Activated B cell treated with CpG ODN at 0.5 μM for 24 hours (primary cell): ENCODE results near the gene CLTCL1. TPM values are rescaled to one million over a fixed set of nuclear protein-coding genes. Genes with fewer than 3 reads are reported as not detected.

ENCODE experiments used
- ATAC-seq: fragments of 200-7000 bp; cut with Tn5 transposase; one replicate; pipeline ENCODE4 v1.10.0; 2021; ENCODE audit warnings: low read depth, mild to moderate bottlenecking, moderate library complexity
- CTCF ChIA-PET: fragments of 350-600 bp; sonication (Branson Sonifier 250); formaldehyde crosslinking; loops from one replicate; lab custom pipeline; 2021; ENCODE audit warnings: antibody characterized with exemption; lab: Charles Lee
- POLR2A ChIA-PET: fragments of 350-600 bp; sonication (Branson Sonifier 250); formaldehyde crosslinking; loops from one replicate; lab custom pipeline; 2021; ENCODE audit warnings: antibody characterized with exemption; lab: Charles Lee
- DNase-seq: peaks from one replicate; pipeline ENCODE4 v3.0.0; 2022
- H3K27ac Mint-ChIP-seq: one replicate; pipeline ENCODE4 v1.8.0; 2020; ENCODE audit warnings: mixed read lengths
- H3K27me3 Mint-ChIP-seq: one replicate; pipeline ENCODE4 v1.8.0; 2021; ENCODE audit warnings: mixed read lengths
- H3K36me3 Mint-ChIP-seq: one replicate; pipeline ENCODE4 v1.8.0; 2021; ENCODE audit warnings: low read depth, mixed read lengths
- H3K4me1 Mint-ChIP-seq: one replicate; pipeline ENCODE4 v1.8.0; 2021; ENCODE audit warnings: mixed read lengths
- H3K4me3 Mint-ChIP-seq: one replicate; pipeline ENCODE4 v1.8.0; 2020; ENCODE audit warnings: mild to moderate bottlenecking, mixed read lengths
- H3K9me3 Mint-ChIP-seq: one replicate; pipeline ENCODE4 v1.8.0; 2020; ENCODE audit warnings: mixed read lengths
- CTCF ChIP-seq: fragments of 200-600 bp; IDR thresholded peaks from one replicate; pipeline ENCODE4 v1.8.0; 2022; ENCODE audit warnings: antibody characterized with exemption, mild to moderate bottlenecking
- intact Hi-C: fragments of 100-400 bp; cut with micrococcal nuclease; formaldehyde crosslinking; loops from one replicate; pipeline ENCODE4 v1.15.1; 2024
- total RNA-seq: library from RNA; stranded (reverse); gene quantifications from 2 replicates; pipeline ENCODE4 v1.2.3, GENCODE V29; 2022

The CLTCL1 gene
- total RNA-seq, 1 donor from 2014 or later, result 5.0 TPM

- CTCF ChIA-PET, result no interaction called here
These were observed 157.2 kb downstream of the CLTCL1 start for GRCh38 chr22:19134176-19134831.

GRCh38 chr22:19133561-19133960 is 158.0 kb downstream of the CLTCL1 start:
- no peak for TF ChIP-seq CTCF
- DNase-seq, result no peak
- ChIA-PET POLR2A (no interaction called here), CTCF (no interaction called here)
- Mint-ChIP-seq H3K4me3 (no peak overlapping the region), H3K27me3 (no peaks in the 10 kb centered on the region), H3K27ac (no peak overlapping the region), H3K36me3 (peaks cover 64% of the 10 kb centered on the region), H3K4me1 (no peaks in the 10 kb centered on the region), H3K9me3 (no peaks in the 10 kb centered on the region)
- intact Hi-C loops, result no loop called here
- ATAC-seq, result no peak

More at GRCh38 chr22:19134176-19134831, 157.2 kb downstream of the CLTCL1 start:
- intact Hi-C loops, result no loop called here
- Mint-ChIP-seq H3K27ac (no peak overlapping the region), H3K27me3 (no peaks in the 10 kb centered on the region), H3K36me3 (peaks cover 71% of the 10 kb centered on the region), H3K9me3 (no peaks in the 10 kb centered on the region), H3K4me3 (no peak overlapping the region), H3K4me1 (no peaks in the 10 kb centered on the region)
- no peak for TF ChIP-seq CTCF
- ATAC-seq (no peak), DNase-seq (no peak)
- POLR2A ChIA-PET, result no interaction called here

GRCh38 chr22:19132693-19133400 is 158.7 kb downstream of the CLTCL1 start:
- DNase-seq (no peak), ATAC-seq (no peak)
- POLR2A ChIA-PET, result no interaction called here
- no peaks in the 10 kb centered on the region for H3K9me3 Mint-ChIP-seq
- no peak overlapping the region for H3K4me3 Mint-ChIP-seq
- H3K36me3 Mint-ChIP-seq, result peaks cover 62% of the 10 kb centered on the region
- CTCF ChIA-PET, result no interaction called here
- H3K4me1 Mint-ChIP-seq, result no peaks in the 10 kb centered on the region
- no peak overlapping the region for H3K27ac Mint-ChIP-seq
- H3K27me3 Mint-ChIP-seq, result no peaks in the 10 kb centered on the region
- intact Hi-C loops, result no loop called here
- no peak for TF ChIP-seq CTCF

DNA sequence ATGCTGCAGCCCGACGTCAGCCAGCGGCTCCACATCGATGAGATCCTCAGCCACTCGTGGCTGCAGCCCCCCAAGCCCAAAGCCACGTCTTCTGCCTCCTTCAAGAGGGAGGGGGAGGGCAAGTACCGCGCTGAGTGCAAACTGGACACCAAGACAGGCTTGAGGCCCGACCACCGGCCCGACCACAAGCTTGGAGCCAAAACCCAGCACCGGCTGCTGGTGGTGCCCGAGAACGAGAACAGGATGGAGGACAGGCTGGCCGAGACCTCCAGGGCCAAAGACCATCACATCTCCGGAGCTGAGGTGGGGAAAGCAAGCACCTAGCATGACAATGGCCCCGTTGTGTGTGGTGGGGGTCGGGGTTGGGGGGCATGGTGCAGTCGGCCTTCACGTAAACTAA is 159.4 kb downstream of the CLTCL1 start:
- intact Hi-C loops, result no loop called here
- Mint-ChIP-seq H3K4me1 (no peaks in the 10 kb centered on the region), H3K9me3 (no peaks in the 10 kb centered on the region), H3K27ac (no peak overlapping the region), H3K4me3 (no peak overlapping the region), H3K36me3 (peaks cover 55% of the 10 kb centered on the region), H3K27me3 (no peaks in the 10 kb centered on the region)
- DNase-seq (no peak), ATAC-seq (no peak)
- POLR2A ChIA-PET, result no interaction called here
- no peak for TF ChIP-seq CTCF
- CTCF ChIA-PET, result no interaction called here

DNA sequence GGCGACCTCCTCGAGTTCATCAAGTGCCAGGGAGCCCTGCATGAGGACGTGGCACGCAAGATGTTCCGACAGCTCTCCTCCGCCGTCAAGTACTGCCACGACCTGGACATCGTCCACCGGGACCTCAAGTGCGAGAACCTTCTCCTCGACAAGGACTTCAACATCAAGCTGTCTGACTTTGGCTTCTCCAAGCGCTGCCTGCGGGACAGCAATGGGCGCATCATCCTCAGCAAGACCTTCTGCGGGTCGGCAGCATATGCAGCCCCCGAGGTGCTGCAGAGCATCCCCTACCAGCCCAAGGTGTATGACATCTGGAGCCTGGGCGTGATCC is 159.9 kb downstream of the CLTCL1 start:
- TF ChIP-seq CTCF, result no peak
- H3K9me3 Mint-ChIP-seq, result no peaks in the 10 kb centered on the region
- CTCF ChIA-PET, result no interaction called here
- ATAC-seq (no peak), DNase-seq (no peak)
- no peaks in the 10 kb centered on the region for H3K27me3 Mint-ChIP-seq
- no peak overlapping the region for H3K27ac Mint-ChIP-seq
- intact Hi-C loops, result no loop called here
- H3K4me3 Mint-ChIP-seq, result no peak overlapping the region
- no peaks in the 10 kb centered on the region for H3K4me1 Mint-ChIP-seq
- POLR2A ChIA-PET, result no interaction called here
- H3K36me3 Mint-ChIP-seq, result peaks cover 50% of the 10 kb centered on the region
